HEK293T (cell line): ENCODE results near the gene CNPY1.
A peak's percentile ranks its signal among the peaks of the same experiment; 100 is the strongest.

ENCODE experiments used
- FOXA1 ChIP-seq: fragments of 450-650 bp; IDR thresholded peaks from 2 replicates; pipeline ENCODE4 v1.6.1; 2016; ENCODE audit warnings: mild to moderate bottlenecking
- FOXK2 ChIP-seq: fragments of 450-650 bp; IDR thresholded peaks from 2 replicates; pipeline ENCODE4 v1.6.1; 2016; ENCODE audit warnings: mild to moderate bottlenecking
- FOXM1 ChIP-seq: fragments of 450-650 bp; IDR thresholded peaks from 2 replicates; pipeline ENCODE4 v1.6.1; 2017; ENCODE audit warnings: mild to moderate bottlenecking, borderline replicate concordance
- HDGF ChIP-seq: fragments of 450-650 bp; IDR thresholded peaks from 2 replicates; pipeline ENCODE4 v1.6.1; 2017; ENCODE audit warnings: antibody characterized with exemption, borderline replicate concordance
- TF ChIP-seq, protein P1 (sequence below): fragments of 450-650 bp; IDR thresholded peaks from 2 replicates; pipeline ENCODE4 v1.6.1; 2016

DNA sequence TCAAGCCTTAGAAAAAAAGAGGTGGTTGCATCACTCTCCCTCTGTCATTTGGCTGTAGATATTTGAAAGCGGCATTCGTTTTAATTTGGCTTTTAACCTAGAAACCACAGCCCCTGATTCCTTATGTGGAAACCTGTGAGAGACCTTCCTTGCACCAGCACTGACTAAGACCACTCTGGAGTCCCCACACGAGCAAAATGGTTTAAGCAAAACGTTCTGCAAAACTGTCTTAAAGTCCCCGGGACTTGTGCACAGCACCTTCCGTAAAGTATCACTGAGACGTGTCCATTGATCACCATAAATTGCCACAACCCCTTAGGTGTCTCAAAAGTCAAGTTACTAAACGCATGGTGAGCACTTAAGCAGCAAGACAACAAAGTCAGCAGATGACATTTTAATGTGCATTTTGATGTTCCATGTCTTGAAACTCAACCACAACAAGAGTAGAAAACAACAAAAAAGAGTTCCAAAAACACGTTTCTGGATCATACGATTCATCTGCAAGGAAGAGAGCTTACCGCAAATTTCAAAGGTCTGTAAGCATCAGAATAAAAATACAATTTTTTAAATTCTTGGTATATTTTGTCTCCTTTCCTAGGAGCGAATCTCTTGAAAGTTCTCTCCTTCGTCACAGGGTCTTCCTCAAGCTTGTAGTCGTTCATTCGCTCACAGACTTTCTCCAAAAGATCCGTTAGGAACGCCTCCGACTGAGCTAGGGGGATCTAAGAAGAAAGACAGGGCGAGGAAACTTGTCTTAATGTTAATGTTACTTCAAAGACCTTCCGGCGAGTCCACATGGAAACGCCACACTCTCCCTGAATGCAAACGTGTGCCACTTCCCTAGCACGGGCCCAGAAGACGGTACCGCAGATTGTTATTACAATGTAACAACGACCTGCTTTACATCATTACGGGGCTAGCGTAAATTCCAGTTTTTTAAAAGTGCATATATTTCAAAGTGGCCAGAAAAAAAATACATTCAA lies 37.7 kb downstream of the CNPY1 start:
- TF ChIP-seq HDGF (no peak), FOXM1 (no peak), FOXA1 (no peak), FOXK2 (no peak)
- TF ChIP-seq, protein P1, sequence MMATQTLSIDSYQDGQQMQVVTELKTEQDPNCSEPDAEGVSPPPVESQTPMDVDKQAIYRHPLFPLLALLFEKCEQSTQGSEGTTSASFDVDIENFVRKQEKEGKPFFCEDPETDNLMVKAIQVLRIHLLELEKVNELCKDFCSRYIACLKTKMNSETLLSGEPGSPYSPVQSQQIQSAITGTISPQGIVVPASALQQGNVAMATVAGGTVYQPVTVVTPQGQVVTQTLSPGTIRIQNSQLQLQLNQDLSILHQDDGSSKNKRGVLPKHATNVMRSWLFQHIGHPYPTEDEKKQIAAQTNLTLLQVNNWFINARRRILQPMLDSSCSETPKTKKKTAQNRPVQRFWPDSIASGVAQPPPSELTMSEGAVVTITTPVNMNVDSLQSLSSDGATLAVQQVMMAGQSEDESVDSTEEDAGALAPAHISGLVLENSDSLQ, result peak; percentile 46; the same call in 1 of the 2 replicates
